Measurements from ENCODE around the gene TNS3. TPM values are rescaled to one million over a fixed set of nuclear protein-coding genes. Genes with fewer than 3 reads are reported as not detected.

TNS3 gene
- total and polyA plus RNA-seq, 2 donors (not counting 1 experiment from before 2014, with no cell fraction given) = 11.4 to 77.5 TPM

DNA sequence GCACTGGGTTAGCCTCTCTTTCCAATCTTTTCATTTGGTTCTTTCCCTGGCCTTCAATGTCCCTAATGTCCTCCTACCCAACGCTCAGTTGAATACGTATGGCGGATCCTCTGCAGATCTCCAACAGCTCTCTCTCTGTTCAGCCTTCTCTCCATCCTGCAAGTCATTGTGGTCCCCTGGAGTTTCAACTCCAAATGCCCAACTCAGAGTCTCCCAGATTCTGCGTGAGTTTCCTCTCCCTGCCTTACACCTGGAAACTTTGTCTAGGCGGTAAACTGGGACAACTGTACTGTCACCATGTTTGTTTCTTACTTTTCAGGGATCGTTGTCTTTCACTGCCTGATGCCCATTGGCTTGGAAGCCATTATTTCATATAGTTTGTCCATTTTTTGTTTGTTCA, 273.1 kb downstream of the TNS3 start:
- Histone ChIP-seq H3K36me3 (replicated peaks in 1 of 2; ENCODE audit: control extremely low read depth in 1 of 2, control insufficient read depth in 1 of 2, extremely low read depth in 1 of 2, insufficient read depth in 2 of 2, low read length in 1 of 2) (no peaks in the 10 kb centered on the region), H3K9ac (ENCODE audit: low read length) (no peak overlapping the region), H4K20me1 (ENCODE audit: control insufficient read depth, insufficient read depth, low read length, poor library complexity, severe bottlenecking) (no peaks in the 10 kb centered on the region), H3K27ac (ENCODE audit: low read length in 2 of 2) (no peak overlapping the region), H3K4me3 (ENCODE audit: control extremely low read depth in 1 of 5, extremely low read depth in 1 of 5, insufficient read depth in 1 of 5, low read depth in 2 of 5, low read length in 4 of 5) (no peak overlapping the region), H3K9me3 (ENCODE audit: control extremely low read depth in 1 of 3, control insufficient read depth in 2 of 3, insufficient read depth in 1 of 3, low read length in 2 of 3) (peaks cover 0 to 3% (median 2%) of the 10 kb centered on the region in 3 donors), H3K79me2 (ENCODE audit: control insufficient read depth, insufficient read depth, low read length) (no peaks in the 10 kb centered on the region), H3K27me3 (replicated peaks in 1 of 4; ENCODE audit: control extremely low read depth in 1 of 4, control insufficient read depth in 3 of 4, insufficient read depth in 4 of 4, low read length in 3 of 4) (no peaks in the 10 kb centered on the region), H3K4me2 (replicated peaks; ENCODE audit: low read depth, low read length, poor library complexity, severe bottlenecking) (no peak overlapping the region), H2AFZ (ENCODE audit: insufficient read depth, low read depth, low read length, poor library complexity, severe bottlenecking) (no peak overlapping the region), H3K4me1 (ENCODE audit: control insufficient read depth in 2 of 2, insufficient read depth in 2 of 2, low read length in 2 of 2) (no peaks in the 10 kb centered on the region)
- no peak for TF ChIP-seq EZH2 (IDR thresholded peaks at IDR 0.05; ENCODE audit: borderline replicate concordance, insufficient read depth, low read depth, low read length, poor library complexity, severe bottlenecking)
- TF ChIP-seq, protein P1, sequence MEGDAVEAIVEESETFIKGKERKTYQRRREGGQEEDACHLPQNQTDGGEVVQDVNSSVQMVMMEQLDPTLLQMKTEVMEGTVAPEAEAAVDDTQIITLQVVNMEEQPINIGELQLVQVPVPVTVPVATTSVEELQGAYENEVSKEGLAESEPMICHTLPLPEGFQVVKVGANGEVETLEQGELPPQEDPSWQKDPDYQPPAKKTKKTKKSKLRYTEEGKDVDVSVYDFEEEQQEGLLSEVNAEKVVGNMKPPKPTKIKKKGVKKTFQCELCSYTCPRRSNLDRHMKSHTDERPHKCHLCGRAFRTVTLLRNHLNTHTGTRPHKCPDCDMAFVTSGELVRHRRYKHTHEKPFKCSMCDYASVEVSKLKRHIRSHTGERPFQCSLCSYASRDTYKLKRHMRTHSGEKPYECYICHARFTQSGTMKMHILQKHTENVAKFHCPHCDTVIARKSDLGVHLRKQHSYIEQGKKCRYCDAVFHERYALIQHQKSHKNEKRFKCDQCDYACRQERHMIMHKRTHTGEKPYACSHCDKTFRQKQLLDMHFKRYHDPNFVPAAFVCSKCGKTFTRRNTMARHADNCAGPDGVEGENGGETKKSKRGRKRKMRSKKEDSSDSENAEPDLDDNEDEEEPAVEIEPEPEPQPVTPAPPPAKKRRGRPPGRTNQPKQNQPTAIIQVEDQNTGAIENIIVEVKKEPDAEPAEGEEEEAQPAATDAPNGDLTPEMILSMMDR (IDR thresholded peaks at IDR 0.05) = no peak
- ATAC-seq (ENCODE audit: low read depth) (no peak), DNase-seq (no peak)
- WGBS (ENCODE audit: insufficient coverage) = 99% methylated on average over 5 of the region's 6 CpGs
- CTCF ChIA-PET = no interaction called here
- Mint-ChIP-seq H3K4me3 (no peak overlapping the region), H3K4me1 (no peaks in the 10 kb centered on the region), H3K9me3 (ENCODE audit: insufficient read depth) (peaks cover 3% of the 10 kb centered on the region), H3K27me3 (no peaks in the 10 kb centered on the region), H3K27ac (no peak overlapping the region)
- POLR2A ChIA-PET = no interaction called here
- intact Hi-C loops (cut with micrococcal nuclease) = no loop called here

DNA sequence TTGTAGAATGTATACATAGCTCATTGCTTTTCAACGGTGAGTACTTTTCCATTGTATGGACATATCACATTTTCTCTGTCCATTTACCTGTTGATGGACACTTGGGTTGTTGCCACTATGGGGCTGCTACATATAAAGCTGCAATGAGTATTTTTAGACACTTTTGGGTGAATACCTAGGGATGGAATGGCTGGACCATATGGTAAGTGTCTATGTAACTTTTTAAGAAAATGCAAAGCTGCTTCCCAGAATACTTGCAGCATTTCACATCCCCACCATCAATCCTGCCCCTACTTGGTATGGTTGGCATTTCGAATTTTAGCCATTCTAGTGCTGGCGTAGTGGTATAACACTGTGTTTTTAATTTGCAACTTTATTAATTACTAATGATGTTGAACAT, 274.6 kb downstream of the TNS3 start:
- Histone ChIP-seq H3K79me2 (ENCODE audit: control insufficient read depth, insufficient read depth, low read length) (no peaks in the 10 kb centered on the region), H3K36me3 (replicated peaks in 1 of 2; ENCODE audit: control extremely low read depth in 1 of 2, control insufficient read depth in 1 of 2, extremely low read depth in 1 of 2, insufficient read depth in 2 of 2, low read length in 1 of 2) (peaks cover 0 to 7% of the 10 kb centered on the region in 2 experiments), H3K27me3 (replicated peaks in 1 of 4; ENCODE audit: control extremely low read depth in 1 of 4, control insufficient read depth in 3 of 4, insufficient read depth in 4 of 4, low read length in 3 of 4) (no peaks in the 10 kb centered on the region), H3K27ac (ENCODE audit: low read length in 2 of 2) (no peak overlapping the region), H3K4me1 (ENCODE audit: control insufficient read depth in 2 of 2, insufficient read depth in 2 of 2, low read length in 2 of 2) (no peaks in the 10 kb centered on the region), H3K4me2 (replicated peaks; ENCODE audit: low read depth, low read length, poor library complexity, severe bottlenecking) (no peak overlapping the region), H4K20me1 (ENCODE audit: control insufficient read depth, insufficient read depth, low read length, poor library complexity, severe bottlenecking) (no peaks in the 10 kb centered on the region), H3K4me3 (ENCODE audit: control extremely low read depth in 1 of 5, extremely low read depth in 1 of 5, insufficient read depth in 1 of 5, low read depth in 2 of 5, low read length in 4 of 5) (no peak overlapping the region), H3K9me3 (ENCODE audit: control extremely low read depth in 1 of 3, control insufficient read depth in 2 of 3, insufficient read depth in 1 of 3, low read length in 2 of 3) (peaks cover 0 to 3% (median 2%) of the 10 kb centered on the region in 3 donors), H2AFZ (ENCODE audit: insufficient read depth, low read depth, low read length, poor library complexity, severe bottlenecking) (no peak overlapping the region), H3K9ac (ENCODE audit: low read length) (no peak overlapping the region)
- ATAC-seq (ENCODE audit: low read depth) (no peak), DNase-seq (no peak)
- CTCF ChIA-PET = no interaction called here
- Mint-ChIP-seq H3K27ac (no peak overlapping the region), H3K4me3 (no peak overlapping the region), H3K9me3 (ENCODE audit: insufficient read depth) (peaks cover 3% of the 10 kb centered on the region), H3K27me3 (no peaks in the 10 kb centered on the region), H3K4me1 (no peaks in the 10 kb centered on the region)
- intact Hi-C loops (cut with micrococcal nuclease) = no loop called here
- no peak for TF ChIP-seq EZH2 (IDR thresholded peaks at IDR 0.05; ENCODE audit: borderline replicate concordance, insufficient read depth, low read depth, low read length, poor library complexity, severe bottlenecking)
- TF ChIP-seq, protein P1 (IDR thresholded peaks at IDR 0.05) = no peak
- POLR2A ChIA-PET = no interaction called here
- WGBS (ENCODE audit: insufficient coverage) = no CpG with 5 or more reads among the region's 3 CpGs

Measured in B cell (primary cell).